ENCODE data around the gene PDZD8. TPM values are rescaled to one million over a fixed set of nuclear protein-coding genes. Genes with fewer than 3 reads are reported as not detected.

The PDZD8 gene
- polyA plus RNA-seq, 1 donor (not counting 4 experiments of a cell fraction or from before 2014, with no cell fraction given), result 24.3 TPM

GRCh38 chr10:117327262-117327661 is 48.0 kb downstream of the PDZD8 start:
- Histone ChIP-seq H3K4me1 (ENCODE audit: control insufficient read depth, extremely low read depth, insufficient read depth, low read length) (no peaks in the 10 kb centered on the region), H3K4me2 (ENCODE audit: control insufficient read depth, extremely low read depth, insufficient read depth, low read depth, low read length) (no peak overlapping the region), H2AFZ (ENCODE audit: control insufficient read depth, low read length) (no peak overlapping the region), H3K27me3 (ENCODE audit: control insufficient read depth, extremely low read depth, insufficient read depth, low read length) (no peaks in the 10 kb centered on the region), H3K9me1 (ENCODE audit: control insufficient read depth, extremely low read depth, insufficient read depth, low read length) (no peaks in the 10 kb centered on the region), H3K36me3 (ENCODE audit: control insufficient read depth in 2 of 2, extremely low read depth in 1 of 2, insufficient read depth in 2 of 2, low read length in 2 of 2) (no peaks in the 10 kb centered on the region), H3K27ac (ENCODE audit: control insufficient read depth, insufficient read depth, low read length) (no peak overlapping the region), H3K4me3 (ENCODE audit: control insufficient read depth in 2 of 3, extremely low read depth in 1 of 3, insufficient read depth in 2 of 3, low read depth in 1 of 3, low read length in 3 of 3) (no peak overlapping the region), H3K9me3 (ENCODE audit: control insufficient read depth, low read depth, low read length) (no peaks in the 10 kb centered on the region), H3K79me2 (ENCODE audit: control insufficient read depth, insufficient read depth, low read length) (peaks cover 44% of the 10 kb centered on the region), H3K9ac (ENCODE audit: control insufficient read depth, extremely low read depth, insufficient read depth, low read length) (no peak overlapping the region), H4K20me1 (ENCODE audit: control insufficient read depth, extremely low read depth, insufficient read depth, low read length) (no peaks in the 10 kb centered on the region)
- no peak for TF ChIP-seq EZH2 (IDR thresholded peaks at IDR 0.05; ENCODE audit: low read length)
- DNase-seq (ENCODE audit: low read depth, low spot score) (no peak), FAIRE-seq (no peak)
- dilution Hi-C loops (cut with MboI; ENCODE audit: extremely low pct_ligation_motif_present, low sequenced_read_pairs), result no loop called here

- Histone ChIP-seq H3K4me3 (ENCODE audit: control insufficient read depth in 2 of 3, extremely low read depth in 1 of 3, insufficient read depth in 2 of 3, low read depth in 1 of 3, low read length in 3 of 3) (no peak overlapping the region), H3K79me2 (ENCODE audit: control insufficient read depth, insufficient read depth, low read length) (peaks cover 29% of the 10 kb centered on the region), H3K9me3 (ENCODE audit: control insufficient read depth, low read depth, low read length) (no peaks in the 10 kb centered on the region), H3K4me1 (ENCODE audit: control insufficient read depth, extremely low read depth, insufficient read depth, low read length) (no peaks in the 10 kb centered on the region), H3K4me2 (ENCODE audit: control insufficient read depth, extremely low read depth, insufficient read depth, low read depth, low read length) (no peak overlapping the region), H3K9ac (ENCODE audit: control insufficient read depth, extremely low read depth, insufficient read depth, low read length) (no peak overlapping the region), H3K27ac (ENCODE audit: control insufficient read depth, insufficient read depth, low read length) (no peak overlapping the region), H4K20me1 (ENCODE audit: control insufficient read depth, extremely low read depth, insufficient read depth, low read length) (no peaks in the 10 kb centered on the region), H3K27me3 (ENCODE audit: control insufficient read depth, extremely low read depth, insufficient read depth, low read length) (no peaks in the 10 kb centered on the region), H3K9me1 (ENCODE audit: control insufficient read depth, extremely low read depth, insufficient read depth, low read length) (no peaks in the 10 kb centered on the region), H2AFZ (ENCODE audit: control insufficient read depth, low read length) (no peak overlapping the region), H3K36me3 (ENCODE audit: control insufficient read depth in 2 of 2, extremely low read depth in 1 of 2, insufficient read depth in 2 of 2, low read length in 2 of 2) (no peaks in the 10 kb centered on the region)
- DNase-seq (ENCODE audit: low read depth, low spot score) (no peak), FAIRE-seq (no peak)
- TF ChIP-seq CTCF (optimal IDR thresholded peaks at IDR 0.05 in 1 of 3, IDR thresholded peaks at IDR 0.05 in 1 of 3, conservative IDR thresholded peaks at IDR 0.05 in 1 of 3; ENCODE audit: extremely low read depth in 1 of 3, insufficient read depth in 2 of 3, low read length in 3 of 3) (no peak), EZH2 (IDR thresholded peaks at IDR 0.05; ENCODE audit: low read length) (no peak)
- dilution Hi-C loops (cut with MboI; ENCODE audit: extremely low pct_ligation_motif_present, low sequenced_read_pairs), result no loop called here
Measured at GRCh38 chr10:117324367-117324766, 50.9 kb downstream of the PDZD8 start.

GRCh38 chr10:117322260-117322659 is 53.0 kb downstream of the PDZD8 start:
- H3K9me1 ChIP-seq (ENCODE audit: control insufficient read depth, extremely low read depth, insufficient read depth, low read length), result no peaks in the 10 kb centered on the region
- no peak overlapping the region for H3K4me3 ChIP-seq (ENCODE audit: control insufficient read depth in 2 of 3, extremely low read depth in 1 of 3, insufficient read depth in 2 of 3, low read depth in 1 of 3, low read length in 3 of 3)
- no peaks in the 10 kb centered on the region for H3K9me3 ChIP-seq (ENCODE audit: control insufficient read depth, low read depth, low read length)
- dilution Hi-C loops (cut with MboI; ENCODE audit: extremely low pct_ligation_motif_present, low sequenced_read_pairs), result no loop called here
- no peak overlapping the region for H3K9ac ChIP-seq (ENCODE audit: control insufficient read depth, extremely low read depth, insufficient read depth, low read length)
- no peak overlapping the region for H3K27ac ChIP-seq (ENCODE audit: control insufficient read depth, insufficient read depth, low read length)
- no peak overlapping the region for H3K4me2 ChIP-seq (ENCODE audit: control insufficient read depth, extremely low read depth, insufficient read depth, low read depth, low read length)
- H3K36me3 ChIP-seq (ENCODE audit: control insufficient read depth in 2 of 2, extremely low read depth in 1 of 2, insufficient read depth in 2 of 2, low read length in 2 of 2), result no peaks in the 10 kb centered on the region
- FAIRE-seq, result no peak
- no peak overlapping the region for H2AFZ ChIP-seq (ENCODE audit: control insufficient read depth, low read length)
- DNase-seq (ENCODE audit: low read depth, low spot score), result no peak
- peaks cover 24% of the 10 kb centered on the region for H3K79me2 ChIP-seq (ENCODE audit: control insufficient read depth, insufficient read depth, low read length)
- H3K27me3 ChIP-seq (ENCODE audit: control insufficient read depth, extremely low read depth, insufficient read depth, low read length), result no peaks in the 10 kb centered on the region
- H3K4me1 ChIP-seq (ENCODE audit: control insufficient read depth, extremely low read depth, insufficient read depth, low read length), result no peaks in the 10 kb centered on the region
- H4K20me1 ChIP-seq (ENCODE audit: control insufficient read depth, extremely low read depth, insufficient read depth, low read length), result no peaks in the 10 kb centered on the region
- no peak for TF ChIP-seq CTCF (optimal IDR thresholded peaks at IDR 0.05 in 1 of 3, IDR thresholded peaks at IDR 0.05 in 1 of 3, conservative IDR thresholded peaks at IDR 0.05 in 1 of 3; ENCODE audit: extremely low read depth in 1 of 3, insufficient read depth in 2 of 3, low read length in 3 of 3)
- no peak for TF ChIP-seq EZH2 (IDR thresholded peaks at IDR 0.05; ENCODE audit: low read length)
